ENCODE results near the gene JPT2. TPM values are rescaled to one million over a fixed set of nuclear protein-coding genes. Genes with fewer than 3 reads are reported as not detected.

JPT2 gene
- total RNA-seq, 1 experiment from 2014 or later = 113 TPM

DNA sequence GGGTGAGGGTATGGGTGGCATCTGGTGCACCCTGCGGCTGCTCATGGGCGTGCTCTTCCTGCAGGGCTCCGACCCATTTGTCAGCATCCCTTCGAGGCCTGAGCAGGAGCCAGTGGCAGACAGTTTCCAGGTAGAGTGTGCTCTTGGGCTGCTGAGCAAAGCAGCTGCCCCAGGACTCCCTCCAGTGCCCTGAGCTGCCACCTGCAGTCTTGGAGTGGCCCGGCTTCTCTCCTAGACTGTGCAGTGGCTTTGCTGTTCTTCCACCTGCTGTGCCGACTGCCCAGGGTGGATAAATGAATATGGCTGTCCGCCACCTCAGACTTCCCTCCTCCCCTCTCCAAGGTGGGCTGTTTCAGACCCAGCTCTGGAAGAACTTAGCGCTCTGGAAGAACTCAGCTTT, 10.8 kb upstream of the JPT2 start:
- CTCF ChIA-PET = interaction anchor here (1.4 kb wide), 1 partner anchor 25 kb away, joined by 3 read pairs; no protein-coding TSS in a partner anchor
- RAD21 ChIA-PET (ENCODE audit: low non-redundant PET in 1 of 2, low total read pairs in 2 of 2, uncharacterized antibody in 2 of 2, unreplicated experiment in 2 of 2) = no interaction called here
- no peak overlapping the region for H3K4me2 ChIP-seq (ENCODE audit: low read length)

More for the DNA sequence above, 10.8 kb upstream of the JPT2 start:
- DNase-seq (ENCODE audit: low read depth, low spot score) = no peak
- peaks cover 37 to 59% of the 10 kb centered on the region in 2 experiments for H3K36me3 ChIP-seq (ENCODE audit: control insufficient read depth in 1 of 2, insufficient read depth in 2 of 2, low read length in 2 of 2)
- POLR2A ChIA-PET = no interaction called here
- H3K9me3 ChIP-seq (ENCODE audit: control insufficient read depth in 1 of 2, insufficient read depth in 1 of 2, low read depth in 1 of 2, low read length in 2 of 2) = no peaks in the 10 kb centered on the region
- no peaks in the 10 kb centered on the region for H3K27me3 ChIP-seq (ENCODE audit: insufficient read depth, low read length)
- no peak overlapping the region for H2AFZ ChIP-seq (ENCODE audit: low read depth, low read length, poor library complexity, severe bottlenecking)
- no peak overlapping the region for H3K27ac ChIP-seq (ENCODE audit: low read depth, low read length)
- BruUV-seq (replicated peaks) = no TSS peak
- H4K20me1 ChIP-seq (ENCODE audit: insufficient read depth) = no peaks in the 10 kb centered on the region
- no peak for TF ChIP-seq EZH2phosphoT487 (IDR thresholded peaks at IDR 0.05; ENCODE audit: borderline replicate concordance)
- no peak for TF ChIP-seq ZFX (IDR thresholded peaks at IDR 0.05)
- TF ChIP-seq EZH2 (IDR thresholded peaks at IDR 0.05) = no peak
- no peak for TF ChIP-seq YY1 (IDR thresholded peaks at IDR 0.05; ENCODE audit: extremely low read depth, insufficient replicate concordance, low read depth, low read length)
- TF ChIP-seq ELF1 (IDR thresholded peaks at IDR 0.05; ENCODE audit: borderline replicate concordance, low read depth) = no peak
- TF ChIP-seq SP1 (IDR thresholded peaks at IDR 0.05; ENCODE audit: low read depth) = no peak
- TF ChIP-seq, protein P1, sequence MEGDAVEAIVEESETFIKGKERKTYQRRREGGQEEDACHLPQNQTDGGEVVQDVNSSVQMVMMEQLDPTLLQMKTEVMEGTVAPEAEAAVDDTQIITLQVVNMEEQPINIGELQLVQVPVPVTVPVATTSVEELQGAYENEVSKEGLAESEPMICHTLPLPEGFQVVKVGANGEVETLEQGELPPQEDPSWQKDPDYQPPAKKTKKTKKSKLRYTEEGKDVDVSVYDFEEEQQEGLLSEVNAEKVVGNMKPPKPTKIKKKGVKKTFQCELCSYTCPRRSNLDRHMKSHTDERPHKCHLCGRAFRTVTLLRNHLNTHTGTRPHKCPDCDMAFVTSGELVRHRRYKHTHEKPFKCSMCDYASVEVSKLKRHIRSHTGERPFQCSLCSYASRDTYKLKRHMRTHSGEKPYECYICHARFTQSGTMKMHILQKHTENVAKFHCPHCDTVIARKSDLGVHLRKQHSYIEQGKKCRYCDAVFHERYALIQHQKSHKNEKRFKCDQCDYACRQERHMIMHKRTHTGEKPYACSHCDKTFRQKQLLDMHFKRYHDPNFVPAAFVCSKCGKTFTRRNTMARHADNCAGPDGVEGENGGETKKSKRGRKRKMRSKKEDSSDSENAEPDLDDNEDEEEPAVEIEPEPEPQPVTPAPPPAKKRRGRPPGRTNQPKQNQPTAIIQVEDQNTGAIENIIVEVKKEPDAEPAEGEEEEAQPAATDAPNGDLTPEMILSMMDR (IDR thresholded peaks at IDR 0.05 in 2 of 3, conservative IDR thresholded peaks at IDR 0.05 in 1 of 3; ENCODE audit: borderline replicate concordance in 1 of 3, insufficient read depth in 1 of 3, low read depth in 2 of 3, low read length in 2 of 3) = no peak
- TF ChIP-seq, protein P2, sequence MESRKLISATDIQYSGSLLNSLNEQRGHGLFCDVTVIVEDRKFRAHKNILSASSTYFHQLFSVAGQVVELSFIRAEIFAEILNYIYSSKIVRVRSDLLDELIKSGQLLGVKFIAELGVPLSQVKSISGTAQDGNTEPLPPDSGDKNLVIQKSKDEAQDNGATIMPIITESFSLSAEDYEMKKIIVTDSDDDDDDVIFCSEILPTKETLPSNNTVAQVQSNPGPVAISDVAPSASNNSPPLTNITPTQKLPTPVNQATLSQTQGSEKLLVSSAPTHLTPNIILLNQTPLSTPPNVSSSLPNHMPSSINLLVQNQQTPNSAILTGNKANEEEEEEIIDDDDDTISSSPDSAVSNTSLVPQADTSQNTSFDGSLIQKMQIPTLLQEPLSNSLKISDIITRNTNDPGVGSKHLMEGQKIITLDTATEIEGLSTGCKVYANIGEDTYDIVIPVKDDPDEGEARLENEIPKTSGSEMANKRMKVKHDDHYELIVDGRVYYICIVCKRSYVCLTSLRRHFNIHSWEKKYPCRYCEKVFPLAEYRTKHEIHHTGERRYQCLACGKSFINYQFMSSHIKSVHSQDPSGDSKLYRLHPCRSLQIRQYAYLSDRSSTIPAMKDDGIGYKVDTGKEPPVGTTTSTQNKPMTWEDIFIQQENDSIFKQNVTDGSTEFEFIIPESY (IDR thresholded peaks at IDR 0.05; ENCODE audit: extremely low read depth, insufficient replicate concordance, low read length) = no peak
- TF ChIP-seq, protein P3, sequence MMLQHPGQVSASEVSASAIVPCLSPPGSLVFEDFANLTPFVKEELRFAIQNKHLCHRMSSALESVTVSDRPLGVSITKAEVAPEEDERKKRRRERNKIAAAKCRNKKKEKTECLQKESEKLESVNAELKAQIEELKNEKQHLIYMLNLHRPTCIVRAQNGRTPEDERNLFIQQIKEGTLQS (IDR thresholded peaks at IDR 0.05) = no peak
- no peak for TF ChIP-seq EGR1 (IDR thresholded peaks at IDR 0.05; ENCODE audit: low read depth)
- no peak for TF ChIP-seq POLR2A (IDR thresholded peaks at IDR 0.05; ENCODE audit: borderline replicate concordance, extremely low read depth, insufficient read depth, insufficient read length)
- H3K9ac ChIP-seq (ENCODE audit: low read length) = no peak overlapping the region
- intact Hi-C loops (cut with micrococcal nuclease) = no loop called here
- no peaks in the 10 kb centered on the region for H3K9me2 ChIP-seq (ENCODE audit: insufficient read depth)
- no peaks in the 10 kb centered on the region for H3K79me2 ChIP-seq (ENCODE audit: insufficient read depth, low read length)
- H3K4me1 ChIP-seq (ENCODE audit: control insufficient read depth in 1 of 2, insufficient read depth in 2 of 2, low read length in 2 of 2) = no peaks in the 10 kb centered on the region
- no peak overlapping the region for H3K4me3 ChIP-seq (replicated peaks in 1 of 2; ENCODE audit: low read depth in 1 of 2, low read length in 2 of 2)
- peak; percentile 61; the same call in 1 of the 2 replicates for ATAC-seq

All from HCT116 (cell line).